Esophagus (tissue), 2 donors: ENCODE results near the gene PPARA. TPM values are rescaled to one million over a fixed set of nuclear protein-coding genes. Genes with fewer than 3 reads are reported as not detected.
"Not testable (repeated sequence)": the region's sequence is repeated elsewhere in the genome, so short reads cannot be mapped to it uniquely, and the experiment has no call there.

Experiments used
- H3K27ac ChIP-seq, 2 donors: one replicate each; pipeline ENCODE4 v1.5.1; 2013; ENCODE audit warnings: low read depth in 2 of 2, mild to moderate bottlenecking in 2 of 2, inconsistent platforms in 1 of 2, low read length in 1 of 2, moderate library complexity in 1 of 2
- H3K27me3 ChIP-seq, 2 donors: one replicate each; pipeline ENCODE4 v1.6.1; 2013; ENCODE audit warnings: low read length in 2 of 2, control low read depth in 1 of 2, mild to moderate bottlenecking in 1 of 2; ENCODE audit not compliant: insufficient read depth in 2 of 2, control insufficient read depth in 1 of 2
- H3K36me3 ChIP-seq, 2 donors: one replicate each; pipeline ENCODE4 v1.6.1; 2013; ENCODE audit warnings: low read length in 1 of 2; ENCODE audit not compliant: control insufficient read depth in 2 of 2, insufficient read depth in 2 of 2
- H3K4me1 ChIP-seq, 2 donors: one replicate each; pipeline ENCODE4 v1.6.1; 2013; ENCODE audit warnings: low read length in 1 of 2; ENCODE audit not compliant: control insufficient read depth in 2 of 2, insufficient read depth in 2 of 2
- H3K4me3 ChIP-seq, 2 donors: one replicate each; pipeline ENCODE4 v1.5.1; 2013; ENCODE audit warnings: low read length in 2 of 2, mild to moderate bottlenecking in 2 of 2, low read depth in 1 of 2, moderate library complexity in 1 of 2
- H3K9me3 ChIP-seq, 2 donors: one replicate each; pipeline ENCODE4 v1.6.1; 2013; ENCODE audit warnings: mild to moderate bottlenecking in 2 of 2, low read depth in 1 of 2, low read length in 1 of 2, moderate library complexity in 1 of 2; ENCODE audit not compliant: control insufficient read depth in 2 of 2, insufficient read depth in 1 of 2
- WGBS, 2 donors: extraction: QIAGEN DNeasy Blood & Tissue Kit; methylation state at CpG; one replicate each; pipeline ENCODE4 v1.1.7; 2013; 5-methylcytosine and 5-hydroxymethylcytosine counted together
- polyA plus RNA-seq, 2 donors: library from polyadenylated mRNA; stranded (reverse); fragments of 200-250 nt; gene quantifications; one replicate each; pipeline ENCODE4 v1.2.3, GENCODE V29; 2013
- donor health status: healthy with polysubstance abuse.
- donor health status: Bipolar disorder and iron deficiency.

The PPARA gene
- polyA plus RNA-seq, 2 donors: 3.2 to 3.9 TPM

- WGBS, 2 donors: 83 to 86% methylated on average over 8 of the region's 8 CpGs
- Histone ChIP-seq H3K4me3 (no peak overlapping the region), H3K27ac (no peak overlapping the region), H3K4me1 (no peaks in the 10 kb centered on the region), H3K36me3 (peaks cover 2 to 5% of the 10 kb centered on the region in 2 donors), H3K9me3 (no peaks in the 10 kb centered on the region), H3K27me3 (no peaks in the 10 kb centered on the region)
These were observed 46.0 kb downstream of the PPARA start for GRCh38 chr22:46196278-46196677.

- Histone ChIP-seq H3K4me1 (no peaks in the 10 kb centered on the region), H3K4me3 (no peak overlapping the region), H3K27ac (no peak overlapping the region), H3K27me3 (no peaks in the 10 kb centered on the region), H3K9me3 (no peaks in the 10 kb centered on the region), H3K36me3 (peaks cover 2 to 3% of the 10 kb centered on the region in 2 donors)
- 91 to 95% methylated on average over 18 of the region's 18 CpGs for WGBS, 2 donors
These were observed 47.9 kb downstream of the PPARA start for GRCh38 chr22:46198274-46198673.

GRCh38 chr22:46198806-46199205 lies 48.5 kb downstream of the PPARA start:
- not testable (repeated sequence) for H3K36me3 ChIP-seq, H3K4me3 ChIP-seq, H3K27me3 ChIP-seq, H3K9me3 ChIP-seq, H3K4me1 ChIP-seq, H3K27ac ChIP-seq
- 93 to 95% methylated on average over 18 of the region's 18 CpGs for WGBS, 2 donors

- Histone ChIP-seq H3K27ac (no peak overlapping the region), H3K27me3 (no peaks in the 10 kb centered on the region), H3K36me3 (peaks cover 4 to 7% of the 10 kb centered on the region in 2 donors), H3K9me3 (no peaks in the 10 kb centered on the region), H3K4me1 (no peaks in the 10 kb centered on the region), H3K4me3 (no peak overlapping the region)
- 68 to 74% methylated on average over 17 of the region's 17 CpGs for WGBS, 2 donors
These were observed 50.9 kb downstream of the PPARA start for GRCh38 chr22:46201059-46201757.

- WGBS, 2 donors: 88 to 94% methylated on average over 12 of the region's 12 CpGs
- no peaks in the 10 kb centered on the region for H3K9me3 ChIP-seq
- no peak overlapping the region for H3K4me3 ChIP-seq
- H3K4me1 ChIP-seq: no peaks in the 10 kb centered on the region
- H3K27me3 ChIP-seq: no peaks in the 10 kb centered on the region
- H3K36me3 ChIP-seq: peaks cover 4 to 7% of the 10 kb centered on the region in 2 donors
- no peak overlapping the region for H3K27ac ChIP-seq
These were observed 52.7 kb downstream of the PPARA start for GRCh38 chr22:46202897-46203600.

GRCh38 chr22:46203601-46203980 lies 53.3 kb downstream of the PPARA start:
- H3K9me3 ChIP-seq: no peaks in the 10 kb centered on the region
- H3K27me3 ChIP-seq: no peaks in the 10 kb centered on the region
- H3K4me3 ChIP-seq: no peak overlapping the region
- no peak overlapping the region for H3K27ac ChIP-seq
- 79 to 84% methylated on average over 7 of the region's 7 CpGs for WGBS, 2 donors
- no peaks in the 10 kb centered on the region for H3K4me1 ChIP-seq
- peaks cover 4 to 7% of the 10 kb centered on the region in 2 donors for H3K36me3 ChIP-seq

GRCh38 chr22:46209262-46209661 lies 58.9 kb downstream of the PPARA start:
- H3K36me3 ChIP-seq: peaks cover 3 to 7% of the 10 kb centered on the region in 2 donors
- no peaks in the 10 kb centered on the region for H3K4me1 ChIP-seq
- H3K4me3 ChIP-seq: no peak overlapping the region
- WGBS, 2 donors: 96 to 97% methylated on average over 1 of the region's 1 CpG
- no peak overlapping the region for H3K27ac ChIP-seq
- H3K9me3 ChIP-seq: peaks cover 0 to 2% of the 10 kb centered on the region in 2 donors
- H3K27me3 ChIP-seq: no peaks in the 10 kb centered on the region

GRCh38 chr22:46212195-46212594 lies 61.9 kb downstream of the PPARA start:
- Histone ChIP-seq H3K27me3 (no peaks in the 10 kb centered on the region), H3K36me3 (peaks cover 7 to 15% of the 10 kb centered on the region in 2 donors), H3K4me3 (no peak overlapping the region), H3K4me1 (no peaks in the 10 kb centered on the region), H3K9me3 (peaks cover 0 to 2% of the 10 kb centered on the region in 2 donors), H3K27ac (no peak overlapping the region)
- 88 to 89% methylated on average over 4 of the region's 4 CpGs for WGBS, 2 donors

- no peak overlapping the region for H3K4me3 ChIP-seq
- H3K27me3 ChIP-seq: no peaks in the 10 kb centered on the region
- H3K36me3 ChIP-seq: peaks cover 7 to 15% of the 10 kb centered on the region in 2 donors
- H3K4me1 ChIP-seq: no peaks in the 10 kb centered on the region
- WGBS, 2 donors: 92 to 94% methylated on average over 4 of the region's 4 CpGs
- peaks cover 0 to 2% of the 10 kb centered on the region in 2 donors for H3K9me3 ChIP-seq
- no peak overlapping the region for H3K27ac ChIP-seq
These were observed 62.7 kb downstream of the PPARA start for GRCh38 chr22:46213052-46213451.

- H3K27ac ChIP-seq: no peak overlapping the region
- H3K36me3 ChIP-seq: peaks cover 7 to 15% of the 10 kb centered on the region in 2 donors
- H3K4me1 ChIP-seq: no peaks in the 10 kb centered on the region
- peaks cover 0 to 2% of the 10 kb centered on the region in 2 donors for H3K9me3 ChIP-seq
- 97% methylated on average over 29 of the region's 29 CpGs for WGBS, 2 donors
- H3K4me3 ChIP-seq: no peak overlapping the region
- H3K27me3 ChIP-seq: no peaks in the 10 kb centered on the region
These were observed 63.8 kb downstream of the PPARA start for GRCh38 chr22:46214149-46214548.
